Glutamatergic neuron (in vitro differentiated cells): ENCODE data around the gene CELA3B. TPM values are rescaled to one million over a fixed set of nuclear protein-coding genes. Genes with fewer than 3 reads are reported as not detected.
"Not testable (repeated sequence)": the region's sequence is repeated elsewhere in the genome, so short reads cannot be mapped to it uniquely, and the experiment has no call there.

Experiments used
- DNase-seq: peaks from one replicate; pipeline ENCODE4 v3.0.0; 2022
- H3K27ac Mint-ChIP-seq: one replicate; pipeline ENCODE4 v1.8.0; 2020; ENCODE audit warnings: mild to moderate bottlenecking, mixed read lengths, inconsistent platforms; ENCODE audit not compliant: unreplicated experiment
- H3K27me3 Mint-ChIP-seq: one replicate; pipeline ENCODE4 v1.8.0; 2020; ENCODE audit warnings: mild to moderate bottlenecking, moderate library complexity, mixed read lengths, inconsistent platforms; ENCODE audit not compliant: unreplicated experiment
- H3K36me3 Mint-ChIP-seq: one replicate; pipeline ENCODE4 v1.8.0; 2020; ENCODE audit warnings: mild to moderate bottlenecking, mixed read lengths, inconsistent platforms; ENCODE audit not compliant: unreplicated experiment
- H3K4me1 Mint-ChIP-seq: one replicate; pipeline ENCODE4 v1.8.0; 2020; ENCODE audit warnings: mild to moderate bottlenecking, low read depth, mixed read lengths, inconsistent platforms; ENCODE audit not compliant: unreplicated experiment
- H3K4me3 Mint-ChIP-seq: one replicate; pipeline ENCODE4 v1.8.0; 2020; ENCODE audit warnings: mild to moderate bottlenecking, mixed read lengths, inconsistent platforms; ENCODE audit not compliant: unreplicated experiment
- H3K9me3 Mint-ChIP-seq: one replicate; pipeline ENCODE4 v1.8.0; 2020; ENCODE audit warnings: mild to moderate bottlenecking, moderate library complexity, mixed read lengths, inconsistent platforms; ENCODE audit not compliant: unreplicated experiment
- total RNA-seq: library from RNA; stranded (reverse); fragmentation: NEBNext Ultra II Directional; extraction: Animal tissue kit (Norgen Biotek cat#: 25700); gene quantifications from one replicate; pipeline ENCODE4 v1.2.1, GENCODE V29; 2021; ENCODE audit not compliant: unreplicated experiment

Gene CELA3B
- total RNA-seq, 1 donor from 2014 or later = not detected

DNA sequence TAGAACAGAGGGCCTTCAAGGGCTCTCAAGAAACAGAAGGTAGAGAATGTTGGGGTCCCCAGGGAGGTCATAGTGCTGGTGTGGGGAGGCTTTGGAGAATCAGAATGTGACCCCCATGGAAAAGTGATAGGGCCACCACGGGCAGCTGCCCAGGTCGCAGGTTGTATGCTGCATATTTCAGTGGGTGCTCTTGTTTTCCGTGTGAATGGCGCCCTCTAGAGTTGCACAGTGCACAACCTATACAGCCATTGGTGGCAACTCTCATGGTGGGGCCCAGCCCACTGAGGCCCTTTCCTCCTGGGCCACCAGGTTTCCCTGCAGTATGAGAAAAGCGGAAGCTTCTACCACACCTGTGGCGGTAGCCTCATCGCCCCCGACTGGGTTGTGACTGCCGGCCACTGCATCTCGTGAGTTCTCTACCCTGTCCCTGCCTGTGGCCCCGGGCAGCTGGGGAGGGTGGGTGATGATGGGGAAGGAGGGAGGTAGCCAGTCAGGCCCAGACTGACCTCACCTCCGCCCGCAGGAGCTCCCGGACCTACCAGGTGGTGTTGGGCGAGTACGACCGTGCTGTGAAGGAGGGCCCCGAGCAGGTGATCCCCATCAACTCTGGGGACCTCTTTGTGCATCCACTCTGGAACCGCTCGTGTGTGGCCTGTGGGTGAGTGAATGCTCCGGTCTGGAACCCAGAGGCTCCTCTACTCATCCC, 3.8 kb downstream of the CELA3B start:
- not testable (repeated sequence) for H3K27ac Mint-ChIP-seq, H3K4me1 Mint-ChIP-seq, H3K9me3 Mint-ChIP-seq, DNase-seq, H3K4me3 Mint-ChIP-seq, H3K36me3 Mint-ChIP-seq, H3K27me3 Mint-ChIP-seq

GRCh38 chr1:21981253-21981652, 4.4 kb downstream of the CELA3B start:
- H3K4me3 Mint-ChIP-seq, H3K27ac Mint-ChIP-seq, H3K4me1 Mint-ChIP-seq: not testable (repeated sequence)

DNA sequence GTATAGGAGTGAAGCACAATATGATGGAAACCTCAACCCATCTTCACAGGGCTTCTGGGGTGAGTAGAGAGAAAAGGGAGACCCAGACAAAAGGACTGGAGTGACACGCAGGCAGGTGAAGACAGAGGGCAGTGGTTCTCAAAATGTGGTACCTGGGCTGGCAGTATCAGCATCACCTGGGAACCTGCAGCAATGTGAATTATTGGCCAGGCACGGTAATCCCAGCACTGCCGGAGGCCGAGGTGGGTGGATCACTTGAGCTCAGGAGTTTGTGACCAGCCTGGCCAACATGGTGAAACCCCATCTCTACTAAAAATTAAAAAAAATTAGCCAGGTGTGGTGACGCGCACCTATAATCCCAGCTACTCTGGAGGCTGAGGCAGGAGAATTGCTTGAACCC, 5.3 kb downstream of the CELA3B start:
- not testable (repeated sequence) for H3K27me3 Mint-ChIP-seq, H3K4me3 Mint-ChIP-seq, H3K36me3 Mint-ChIP-seq, DNase-seq, H3K9me3 Mint-ChIP-seq, H3K4me1 Mint-ChIP-seq, H3K27ac Mint-ChIP-seq

More at GRCh38 chr1:21981253-21981652, 4.4 kb downstream of the CELA3B start:
- DNase-seq, H3K27me3 Mint-ChIP-seq, H3K36me3 Mint-ChIP-seq, H3K9me3 Mint-ChIP-seq: not testable (repeated sequence)

DNA sequence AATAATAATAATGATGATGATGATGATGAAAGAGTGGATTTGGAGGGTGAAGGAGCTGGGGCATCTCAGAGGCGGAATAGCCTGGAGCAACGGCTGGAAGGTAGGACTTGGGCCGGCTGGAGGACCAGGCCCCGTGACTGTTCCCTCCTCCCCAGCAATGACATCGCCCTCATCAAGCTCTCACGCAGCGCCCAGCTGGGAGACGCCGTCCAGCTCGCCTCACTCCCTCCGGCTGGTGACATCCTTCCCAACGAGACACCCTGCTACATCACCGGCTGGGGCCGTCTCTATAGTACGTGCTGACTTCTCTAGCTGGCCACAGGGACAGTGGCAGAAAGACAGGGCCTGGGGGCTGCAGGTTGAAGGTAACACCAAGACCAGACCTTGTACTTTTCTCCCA, 6.7 kb downstream of the CELA3B start:
- H3K4me3 Mint-ChIP-seq, H3K27ac Mint-ChIP-seq, H3K4me1 Mint-ChIP-seq, H3K36me3 Mint-ChIP-seq, H3K9me3 Mint-ChIP-seq, DNase-seq, H3K27me3 Mint-ChIP-seq: not testable (repeated sequence)

DNA sequence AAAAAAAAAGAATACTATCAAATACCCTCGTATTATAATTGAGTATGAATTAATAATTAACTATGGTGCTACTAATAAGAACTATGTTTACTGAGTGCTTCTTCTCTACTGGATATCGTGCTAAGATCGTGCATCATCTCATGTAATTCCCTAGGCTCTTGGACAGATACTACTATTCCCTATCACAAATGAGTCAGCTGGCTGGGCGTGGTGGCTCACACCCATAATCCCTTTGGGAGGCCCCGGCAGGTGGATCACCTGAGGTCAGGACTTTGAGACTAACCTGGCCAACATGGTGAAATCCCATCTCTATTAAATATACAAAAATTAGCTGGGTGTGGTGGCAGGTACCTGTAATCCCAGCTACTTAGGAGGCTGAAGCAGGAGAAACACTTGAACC, 9.1 kb downstream of the CELA3B start:
- not testable (repeated sequence) for H3K27ac Mint-ChIP-seq, H3K4me3 Mint-ChIP-seq, H3K4me1 Mint-ChIP-seq, H3K27me3 Mint-ChIP-seq, H3K9me3 Mint-ChIP-seq, DNase-seq, H3K36me3 Mint-ChIP-seq

DNA sequence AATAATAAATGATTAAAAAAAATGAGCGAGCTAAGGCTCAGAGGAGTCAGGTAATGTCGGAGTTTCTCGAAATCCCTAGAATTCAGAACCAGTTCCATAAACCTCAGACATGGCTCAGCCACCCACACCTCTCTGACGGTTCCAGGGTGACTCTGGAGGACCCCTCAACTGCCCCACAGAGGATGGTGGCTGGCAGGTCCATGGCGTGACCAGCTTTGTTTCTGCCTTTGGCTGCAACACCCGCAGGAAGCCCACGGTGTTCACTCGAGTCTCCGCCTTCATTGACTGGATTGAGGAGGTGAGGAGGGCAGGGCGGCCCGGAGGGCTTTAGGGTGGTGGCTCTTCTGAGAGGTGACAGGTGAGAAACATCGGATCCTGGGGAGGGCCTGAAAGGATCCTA, 9.6 kb downstream of the CELA3B start:
- not testable (repeated sequence) for H3K9me3 Mint-ChIP-seq, H3K27ac Mint-ChIP-seq, H3K4me1 Mint-ChIP-seq, H3K36me3 Mint-ChIP-seq, H3K27me3 Mint-ChIP-seq, DNase-seq, H3K4me3 Mint-ChIP-seq

DNA sequence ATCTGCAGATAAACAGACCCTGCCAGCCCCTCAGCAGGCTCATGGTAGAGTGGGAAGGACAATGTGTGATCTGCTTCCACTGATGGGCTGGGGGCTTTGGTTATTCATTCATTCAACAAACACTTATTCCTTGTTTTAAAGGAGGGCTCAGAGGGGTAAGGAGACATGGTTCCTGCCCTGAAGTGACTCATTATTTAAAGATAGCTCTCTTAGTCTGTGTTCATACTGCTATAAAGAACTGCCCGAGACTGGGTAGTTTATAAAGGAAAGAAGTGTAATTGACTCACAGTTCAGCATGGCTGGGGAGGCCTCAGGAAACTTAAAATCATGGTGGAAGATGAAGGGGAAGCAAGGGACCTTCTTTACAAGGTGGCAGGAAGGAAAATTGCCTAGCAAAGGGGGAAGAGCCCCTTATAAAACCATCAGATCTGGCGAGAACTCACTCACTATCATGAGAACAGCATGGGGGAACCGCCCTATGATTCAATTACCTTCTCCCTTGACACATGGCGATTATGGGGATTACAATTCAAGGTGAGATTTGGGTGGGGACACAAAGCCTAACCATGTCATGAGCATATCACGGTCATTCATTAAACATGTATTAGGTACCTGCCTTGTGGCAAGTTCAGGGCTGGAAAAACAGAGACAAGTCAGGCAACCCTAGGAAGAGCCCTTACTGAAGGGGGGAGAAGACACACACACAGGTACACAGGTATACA, 13.0 kb downstream of the CELA3B start:
- not testable (repeated sequence) for H3K27me3 Mint-ChIP-seq

GRCh38 chr1:21992186-21992585, 15.4 kb downstream of the CELA3B start:
- H3K4me1 Mint-ChIP-seq, H3K27ac Mint-ChIP-seq, H3K27me3 Mint-ChIP-seq, H3K36me3 Mint-ChIP-seq, DNase-seq, H3K4me3 Mint-ChIP-seq, H3K9me3 Mint-ChIP-seq: not testable (repeated sequence)

More for the DNA sequence above, 13.0 kb downstream of the CELA3B start:
- H3K9me3 Mint-ChIP-seq, H3K27ac Mint-ChIP-seq, DNase-seq, H3K4me3 Mint-ChIP-seq, H3K4me1 Mint-ChIP-seq, H3K36me3 Mint-ChIP-seq: not testable (repeated sequence)

- H3K36me3 Mint-ChIP-seq, H3K27me3 Mint-ChIP-seq, H3K4me1 Mint-ChIP-seq, H3K4me3 Mint-ChIP-seq, H3K9me3 Mint-ChIP-seq, DNase-seq, H3K27ac Mint-ChIP-seq: not testable (repeated sequence)
These were observed 17.9 kb downstream of the CELA3B start for GRCh38 chr1:21994716-21995115.

GRCh38 chr1:21996663-21996970, 19.8 kb downstream of the CELA3B start:
- not testable (repeated sequence) for H3K4me1 Mint-ChIP-seq, H3K36me3 Mint-ChIP-seq, H3K27me3 Mint-ChIP-seq, DNase-seq, H3K9me3 Mint-ChIP-seq, H3K4me3 Mint-ChIP-seq, H3K27ac Mint-ChIP-seq

- H3K4me1 Mint-ChIP-seq, H3K36me3 Mint-ChIP-seq, DNase-seq, H3K4me3 Mint-ChIP-seq, H3K27me3 Mint-ChIP-seq, H3K9me3 Mint-ChIP-seq: not testable (repeated sequence)
- peak overlapping the region; percentile 52 for H3K27ac Mint-ChIP-seq
These were observed 21.2 kb downstream of the CELA3B start for GRCh38 chr1:21997891-21998623.

DNA sequence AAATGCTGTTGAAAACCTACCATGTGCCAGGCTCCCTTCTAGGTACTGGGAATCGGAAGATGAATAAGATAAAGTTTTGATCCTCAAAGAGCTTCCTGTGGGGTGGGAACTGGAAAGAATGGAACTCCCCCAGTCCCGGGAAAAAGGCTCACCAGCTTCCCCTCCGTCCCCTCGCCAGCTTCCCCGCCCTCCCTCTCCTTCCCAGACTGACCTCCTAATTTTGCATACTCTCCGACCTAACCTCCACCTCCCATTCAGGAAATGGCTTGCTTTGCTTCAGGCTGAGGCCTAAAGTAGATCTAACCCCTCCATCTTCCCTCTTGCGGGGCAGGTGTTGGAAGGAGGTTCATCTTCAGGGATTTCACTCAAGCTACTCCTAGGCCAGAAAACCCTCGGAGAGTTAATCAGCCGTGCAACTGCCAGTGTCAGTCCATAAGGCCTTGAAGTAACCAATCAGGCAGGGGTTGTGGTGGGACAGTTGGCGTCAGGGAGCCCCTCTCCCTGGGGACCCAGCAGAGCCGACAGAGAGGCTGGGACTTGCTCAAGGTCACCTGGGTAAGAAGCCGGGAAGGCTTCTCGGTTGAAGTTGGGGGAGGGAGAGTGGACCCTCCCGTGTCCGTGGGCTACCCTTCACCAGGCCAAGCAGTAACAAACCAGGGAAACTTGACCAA, 21.9 kb downstream of the CELA3B start:
- H3K27ac Mint-ChIP-seq, H3K36me3 Mint-ChIP-seq, H3K4me1 Mint-ChIP-seq, H3K9me3 Mint-ChIP-seq, H3K27me3 Mint-ChIP-seq, H3K4me3 Mint-ChIP-seq, DNase-seq: not testable (repeated sequence)
